A673 (cell line): ENCODE results near the gene MIPOL1.

Experiments
- EZH2 ChIP-seq: fragments of 200-600 bp; sonication (generic); IDR thresholded peaks from 2 replicates; pipeline ENCODE4 v1.6.1; 2017; ENCODE audit warnings: borderline replicate concordance, low read depth, mild to moderate bottlenecking, mixed read lengths, antibody characterized with exemption, low read length; ENCODE audit not compliant: poor library complexity, severe bottlenecking
- TF ChIP-seq, protein P1 (sequence below): fragments of 300-800, 200-600 bp; sonication (generic); conservative IDR thresholded peaks from 2 replicates; pipeline ENCODE4 v1.5.1; 2017; ENCODE audit warnings: low read depth, mild to moderate bottlenecking, antibody characterized with exemption, low read length, moderate library complexity, mixed read lengths

DNA sequence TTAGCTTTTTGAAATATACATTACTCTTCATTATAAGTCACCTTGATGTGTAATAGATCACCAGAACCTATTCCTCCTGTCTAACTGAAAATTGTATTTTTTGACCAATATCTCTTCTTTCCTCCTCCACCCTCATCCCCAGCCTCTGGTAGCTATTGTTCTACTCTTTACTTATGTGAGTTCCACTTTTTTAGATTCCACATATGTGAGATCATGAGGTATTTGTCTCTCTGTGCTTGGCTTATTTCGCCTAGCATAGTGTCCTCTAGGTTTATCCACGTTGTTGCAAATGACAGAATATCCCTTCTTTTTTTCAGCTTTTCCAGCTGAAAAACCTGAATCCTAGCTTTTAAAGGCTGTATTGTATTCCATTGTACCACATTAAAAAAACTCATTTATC is 82.1 kb downstream of the MIPOL1 start:
- TF ChIP-seq, protein P1, sequence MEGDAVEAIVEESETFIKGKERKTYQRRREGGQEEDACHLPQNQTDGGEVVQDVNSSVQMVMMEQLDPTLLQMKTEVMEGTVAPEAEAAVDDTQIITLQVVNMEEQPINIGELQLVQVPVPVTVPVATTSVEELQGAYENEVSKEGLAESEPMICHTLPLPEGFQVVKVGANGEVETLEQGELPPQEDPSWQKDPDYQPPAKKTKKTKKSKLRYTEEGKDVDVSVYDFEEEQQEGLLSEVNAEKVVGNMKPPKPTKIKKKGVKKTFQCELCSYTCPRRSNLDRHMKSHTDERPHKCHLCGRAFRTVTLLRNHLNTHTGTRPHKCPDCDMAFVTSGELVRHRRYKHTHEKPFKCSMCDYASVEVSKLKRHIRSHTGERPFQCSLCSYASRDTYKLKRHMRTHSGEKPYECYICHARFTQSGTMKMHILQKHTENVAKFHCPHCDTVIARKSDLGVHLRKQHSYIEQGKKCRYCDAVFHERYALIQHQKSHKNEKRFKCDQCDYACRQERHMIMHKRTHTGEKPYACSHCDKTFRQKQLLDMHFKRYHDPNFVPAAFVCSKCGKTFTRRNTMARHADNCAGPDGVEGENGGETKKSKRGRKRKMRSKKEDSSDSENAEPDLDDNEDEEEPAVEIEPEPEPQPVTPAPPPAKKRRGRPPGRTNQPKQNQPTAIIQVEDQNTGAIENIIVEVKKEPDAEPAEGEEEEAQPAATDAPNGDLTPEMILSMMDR = no peak
- no peak for TF ChIP-seq EZH2
